ENCODE data around the gene GRIA3.

DNA sequence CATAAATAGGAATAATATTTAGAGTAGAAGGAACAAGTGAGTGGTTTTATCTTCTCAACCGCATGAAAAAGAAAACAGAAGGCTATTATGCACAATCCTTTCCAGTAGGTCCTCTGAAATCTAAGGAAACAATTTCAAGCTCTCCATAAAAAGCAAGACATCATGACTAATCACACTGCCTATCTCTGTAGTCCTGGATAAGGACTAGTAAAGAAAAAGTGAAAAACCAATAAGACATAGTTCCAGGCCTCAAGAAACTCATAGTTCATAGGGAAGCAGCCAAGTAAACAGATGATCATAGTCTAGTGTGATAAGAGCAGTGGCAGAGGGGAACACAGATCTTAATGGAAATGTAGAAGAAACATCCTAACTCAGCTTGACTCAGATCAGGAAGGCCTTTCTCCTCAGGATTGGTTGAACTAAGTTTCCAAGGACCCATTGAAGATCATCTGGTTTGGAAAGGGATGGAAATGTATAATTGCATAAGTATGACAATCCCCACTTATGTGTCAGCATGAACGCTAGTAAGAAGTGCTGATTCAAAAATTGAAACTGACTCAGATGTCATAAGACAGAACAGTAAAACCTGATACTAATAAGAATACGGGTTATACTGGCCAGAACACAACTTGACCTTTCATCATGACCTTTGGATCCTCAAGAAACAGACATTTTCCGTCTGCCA is 155.3 kb downstream of the GRIA3 start:
- TF ChIP-seq, protein P1, sequence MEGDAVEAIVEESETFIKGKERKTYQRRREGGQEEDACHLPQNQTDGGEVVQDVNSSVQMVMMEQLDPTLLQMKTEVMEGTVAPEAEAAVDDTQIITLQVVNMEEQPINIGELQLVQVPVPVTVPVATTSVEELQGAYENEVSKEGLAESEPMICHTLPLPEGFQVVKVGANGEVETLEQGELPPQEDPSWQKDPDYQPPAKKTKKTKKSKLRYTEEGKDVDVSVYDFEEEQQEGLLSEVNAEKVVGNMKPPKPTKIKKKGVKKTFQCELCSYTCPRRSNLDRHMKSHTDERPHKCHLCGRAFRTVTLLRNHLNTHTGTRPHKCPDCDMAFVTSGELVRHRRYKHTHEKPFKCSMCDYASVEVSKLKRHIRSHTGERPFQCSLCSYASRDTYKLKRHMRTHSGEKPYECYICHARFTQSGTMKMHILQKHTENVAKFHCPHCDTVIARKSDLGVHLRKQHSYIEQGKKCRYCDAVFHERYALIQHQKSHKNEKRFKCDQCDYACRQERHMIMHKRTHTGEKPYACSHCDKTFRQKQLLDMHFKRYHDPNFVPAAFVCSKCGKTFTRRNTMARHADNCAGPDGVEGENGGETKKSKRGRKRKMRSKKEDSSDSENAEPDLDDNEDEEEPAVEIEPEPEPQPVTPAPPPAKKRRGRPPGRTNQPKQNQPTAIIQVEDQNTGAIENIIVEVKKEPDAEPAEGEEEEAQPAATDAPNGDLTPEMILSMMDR (IDR thresholded peaks at IDR 0.05) = no peak
- TF ChIP-seq EP300 (IDR thresholded peaks at IDR 0.05) = no peak
